Measurements from ENCODE around the gene MRPL58.
"Not testable (repeated sequence)": the region's sequence is repeated elsewhere in the genome, so short reads cannot be mapped to it uniquely, and the experiment has no call there.

Gene MRPL58

DNA sequence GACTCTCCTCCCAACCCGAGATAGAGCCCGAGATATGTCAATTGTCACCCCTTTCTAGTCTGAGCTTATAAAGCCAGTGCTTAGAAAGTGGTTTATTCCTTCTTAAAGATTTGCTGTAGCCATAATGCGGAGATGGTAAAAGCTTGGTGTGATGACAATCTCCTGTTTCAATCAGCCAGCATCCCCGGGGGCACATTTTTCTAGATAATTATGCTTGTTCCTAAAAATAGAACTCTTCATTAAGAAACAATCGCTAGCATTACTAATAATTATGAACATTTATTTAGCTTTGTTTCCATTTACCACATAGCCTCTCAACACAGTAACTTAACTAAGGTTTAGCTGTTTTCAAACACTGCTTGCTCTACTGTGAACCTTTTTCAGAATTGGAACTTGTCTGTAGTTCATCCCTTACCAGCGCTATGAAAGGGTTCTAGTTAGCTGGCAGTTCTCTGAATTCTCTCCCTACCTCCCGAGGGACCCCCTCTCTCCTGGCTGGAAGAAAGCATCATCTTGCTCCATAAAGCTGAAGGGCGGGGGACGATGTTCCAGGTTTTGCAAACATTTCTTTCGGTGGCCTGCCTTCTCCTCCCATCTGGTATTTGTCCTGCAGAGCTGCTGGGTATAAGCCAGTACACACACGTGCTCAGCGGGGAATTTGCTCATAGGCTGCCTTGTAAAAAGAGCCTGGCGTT, 922 bp upstream of the MRPL58 start:
- DNase-seq (ENCODE audit: insufficient read length, low spot score) = no peak
- FAIRE-seq = no peak

GRCh38 chr17:75012096-75012345, 449 bp upstream of the MRPL58 start:
- DNase-seq (ENCODE audit: insufficient read length, low spot score) (no peak), FAIRE-seq (no peak)

DNA sequence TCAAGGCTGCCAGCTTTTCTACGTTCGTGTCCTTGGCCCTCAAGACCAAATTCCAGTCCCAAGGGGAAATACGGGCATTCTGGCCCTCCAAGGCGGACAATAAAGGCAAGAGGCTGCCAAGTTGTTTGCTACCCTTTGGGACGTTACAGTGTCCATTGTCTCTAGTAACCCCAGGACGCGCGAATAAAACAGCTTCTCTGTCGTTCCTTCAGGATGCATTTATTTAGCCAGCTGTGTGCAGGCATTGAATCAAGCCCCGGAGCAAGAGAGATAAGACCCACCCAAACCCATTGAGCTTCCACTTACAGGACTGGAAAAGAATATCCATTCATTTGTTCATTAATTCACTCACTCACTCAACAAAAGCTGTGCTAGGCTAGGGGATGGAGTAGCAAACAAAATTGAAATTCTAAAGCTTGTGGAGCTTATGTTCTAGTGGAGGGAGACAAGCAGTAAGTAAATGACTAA, 656 bp downstream of the MRPL58 start:
- DNase-seq (ENCODE audit: insufficient read length, low spot score) (no peak), FAIRE-seq (no peak)

DNA sequence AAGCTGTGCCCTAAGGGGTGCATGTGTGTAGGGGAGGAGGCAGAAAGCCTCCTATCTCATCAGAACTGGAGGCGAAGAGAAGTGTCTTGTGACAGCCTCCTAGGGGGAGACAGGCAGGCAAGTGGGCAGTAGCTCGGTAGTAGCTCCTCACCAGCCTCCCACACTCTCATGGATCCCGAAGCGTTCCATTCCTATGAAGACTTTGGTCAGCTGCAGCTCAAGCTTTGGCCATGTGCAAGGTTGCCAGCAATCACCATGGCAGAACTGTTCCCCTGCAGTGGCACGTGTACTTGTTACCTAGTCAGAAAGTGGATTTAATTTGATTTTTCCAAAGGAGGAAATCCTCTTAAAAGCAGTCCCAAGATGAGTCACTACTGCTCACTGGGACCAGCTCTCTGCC, 6.7 kb downstream of the MRPL58 start:
- FAIRE-seq (no peak), DNase-seq (ENCODE audit: insufficient read length, low spot score) (no peak)

DNA sequence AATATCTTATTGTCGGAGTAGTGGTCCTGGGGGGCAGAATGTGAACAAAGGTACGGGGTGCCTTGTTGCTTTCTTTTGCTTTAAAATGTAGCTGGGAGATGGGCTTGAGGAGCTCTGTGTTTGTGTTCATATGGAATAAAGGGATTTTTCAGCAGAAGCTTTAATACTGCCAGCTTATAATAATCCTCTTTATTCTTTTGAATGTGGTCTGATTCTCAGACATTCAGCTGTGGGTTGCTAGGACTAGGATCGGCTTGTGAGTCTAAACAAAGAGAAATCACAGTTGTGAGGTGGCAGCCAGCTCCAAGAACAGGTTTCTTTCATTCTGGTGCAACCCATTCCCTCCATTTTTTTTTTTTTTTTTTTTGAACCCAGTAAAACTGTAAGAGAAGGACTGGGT, 7.2 kb downstream of the MRPL58 start:
- no peak for DNase-seq (ENCODE audit: insufficient read length, low spot score)
- no peak for FAIRE-seq

DNA sequence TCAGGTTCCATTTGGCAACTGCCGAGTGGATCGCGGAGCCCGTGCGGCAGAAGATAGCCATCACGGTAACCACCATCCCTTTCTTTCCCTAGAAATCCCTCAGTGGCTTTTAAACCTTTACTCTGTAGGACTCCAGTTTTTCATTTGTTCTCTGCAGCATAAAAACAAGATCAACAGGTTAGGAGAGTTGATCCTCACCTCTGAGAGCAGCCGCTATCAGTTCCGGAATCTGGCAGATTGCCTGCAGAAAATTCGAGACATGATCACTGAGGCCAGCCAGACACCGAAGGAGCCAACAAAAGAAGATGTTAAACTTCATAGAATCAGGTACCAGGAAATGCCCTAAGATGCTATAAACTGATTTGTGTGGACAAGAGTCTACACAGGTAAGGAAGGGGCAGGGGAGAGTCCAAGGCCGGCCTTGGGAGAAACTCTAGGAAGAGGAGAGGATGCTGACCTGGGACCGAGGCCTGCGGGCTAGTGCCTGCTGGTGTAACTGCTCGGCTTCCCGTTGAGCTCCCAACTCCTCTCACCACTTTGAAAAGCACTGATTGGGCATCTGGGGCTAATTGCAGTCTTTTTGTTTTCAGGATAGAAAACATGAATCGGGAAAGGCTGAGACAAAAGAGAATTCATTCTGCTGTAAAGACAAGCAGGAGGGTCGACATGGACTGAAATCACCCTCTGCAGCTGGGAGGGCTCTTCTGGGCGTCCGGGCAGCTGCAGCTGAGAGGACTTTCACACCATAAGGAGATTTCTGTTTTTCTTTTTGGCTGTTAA, 8.1 kb downstream of the MRPL58 start:
- DNase-seq (ENCODE audit: insufficient read length, low spot score) (no peak), FAIRE-seq (no peak)

DNA sequence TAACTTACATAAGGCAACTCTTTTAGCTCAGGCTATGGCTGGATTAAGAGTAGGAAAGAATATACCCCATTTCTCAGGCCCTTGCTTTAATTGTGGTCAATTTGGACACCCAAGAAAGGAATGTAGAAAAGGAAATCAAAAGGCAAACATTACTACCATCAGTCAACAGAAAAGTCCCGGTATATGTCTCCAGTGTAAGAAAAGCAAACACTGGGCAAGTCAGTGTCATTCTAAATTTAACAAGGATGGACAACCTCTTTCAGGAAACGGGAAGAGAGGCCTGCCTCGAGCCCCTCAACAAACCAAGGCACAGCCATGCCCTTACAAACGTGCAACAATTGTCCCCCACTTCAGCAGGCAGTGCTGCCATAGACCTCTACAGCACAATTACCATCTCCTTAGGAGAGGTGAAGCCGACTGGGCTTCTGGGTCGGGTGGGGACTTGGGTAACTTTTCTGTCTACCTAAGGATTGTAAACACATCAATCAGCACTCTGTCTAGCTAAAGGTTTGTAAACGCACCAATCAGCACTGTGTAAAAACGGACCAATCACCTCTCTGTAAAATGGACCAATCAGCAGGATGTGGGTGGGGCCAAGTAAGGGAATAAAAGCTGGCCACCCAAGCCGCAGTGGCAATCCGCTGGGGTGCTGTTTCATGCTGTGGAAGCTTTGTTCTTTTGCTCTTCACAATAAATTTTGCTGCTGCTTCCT, 12.4 kb downstream of the MRPL58 start:
- DNase-seq (ENCODE audit: insufficient read length, low spot score) = no peak
- FAIRE-seq = no peak

DNA sequence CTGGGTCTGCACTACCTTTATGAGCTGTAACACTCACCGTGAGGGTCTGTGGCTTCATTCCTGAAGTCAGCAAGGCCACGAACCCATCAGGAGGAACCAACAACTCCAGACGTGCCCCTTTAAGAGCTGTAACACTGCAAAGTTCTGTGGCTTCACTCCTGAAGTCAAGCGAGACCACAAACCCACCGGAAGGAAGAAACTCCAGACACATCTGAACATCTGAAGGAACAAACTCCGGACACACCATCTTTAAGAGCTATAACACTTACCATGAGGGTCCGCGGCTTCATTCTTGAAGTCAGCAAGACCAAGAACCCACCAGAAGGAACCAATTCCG, 12.9 kb downstream of the MRPL58 start:
- not testable (repeated sequence) for DNase-seq (ENCODE audit: insufficient read length, low spot score); FAIRE-seq

- not testable (repeated sequence) for DNase-seq (ENCODE audit: insufficient read length, low spot score); FAIRE-seq
These were observed 14.2 kb downstream of the MRPL58 start for GRCh38 chr17:75026650-75027049.

- FAIRE-seq (no peak), DNase-seq (ENCODE audit: insufficient read length, low spot score) (no peak)
These were observed 17.7 kb downstream of the MRPL58 start for GRCh38 chr17:75030161-75030560.

- FAIRE-seq (peak; percentile 88), DNase-seq (ENCODE audit: insufficient read length, low spot score) (peak; percentile 96)
These were observed 19.7 kb downstream of the MRPL58 start for GRCh38 chr17:75031972-75032719.

- DNase-seq (ENCODE audit: insufficient read length, low spot score) = no peak
- FAIRE-seq = no peak
These were observed 20.3 kb downstream of the MRPL58 start for GRCh38 chr17:75032720-75033280.

- peak; percentile 94 for DNase-seq (ENCODE audit: insufficient read length, low spot score)
- peak; percentile 95 for FAIRE-seq
These were observed 21.1 kb downstream of the MRPL58 start for GRCh38 chr17:75033346-75034235.

- DNase-seq (ENCODE audit: insufficient read length, low spot score) (peak; percentile 85), FAIRE-seq (peak; percentile 88)
These were observed 21.9 kb downstream of the MRPL58 start for GRCh38 chr17:75034236-75034908.

- DNase-seq (ENCODE audit: insufficient read length, low spot score) (no peak), FAIRE-seq (no peak)
These were observed 24.3 kb downstream of the MRPL58 start for GRCh38 chr17:75036643-75037268.

- DNase-seq (ENCODE audit: insufficient read length, low spot score) = no peak
- FAIRE-seq = no peak
These were observed 26.8 kb downstream of the MRPL58 start for GRCh38 chr17:75039238-75039637.

GRCh38 chr17:75041656-75042280, 29.3 kb downstream of the MRPL58 start:
- DNase-seq (ENCODE audit: insufficient read length, low spot score) = no peak
- FAIRE-seq = peak; percentile 55

GRCh38 chr17:75043789-75044188, 31.3 kb downstream of the MRPL58 start:
- not testable (repeated sequence) for FAIRE-seq; DNase-seq (ENCODE audit: insufficient read length, low spot score)

Measured in HTR-8/SVneo (cell line).